BJ (cell line): ENCODE measurements around the gene SLC27A4. TPM values are rescaled to one million over a fixed set of nuclear protein-coding genes. Genes with fewer than 3 reads are reported as not detected.

Experiments
- CTCF ChIA-PET: fragments of 350-600 bp; formaldehyde crosslinking; extraction: SDS; loops from one replicate; lab custom pipeline; 2021; ENCODE audit warnings: antibody characterized with exemption, inconsistent platforms; lab: Yijun Ruan, JAX
- POLR2A ChIA-PET: fragments of 300-600 bp; sonication (Branson Sonifier 250); formaldehyde crosslinking; extraction: SDS; loops from one replicate; lab custom pipeline; 2021; ENCODE audit warnings: antibody characterized with exemption; lab: Charles Lee
- DNase-seq: peaks from one replicate; pipeline ENCODE4 v3.0.0-alpha.2; 2011; ENCODE audit warnings: low read depth
- H3K27me3 ChIP-seq: 2 replicates; pipeline ENCODE4 v1.6.0; 2011; ENCODE audit warnings: low read length; ENCODE audit not compliant: control insufficient read depth, insufficient read depth
- H3K36me3 ChIP-seq: 2 replicates; pipeline ENCODE4 v1.5.1; 2011; ENCODE audit warnings: low read length; ENCODE audit not compliant: control insufficient read depth, insufficient read depth
- H3K4me3 ChIP-seq: 2 replicates; pipeline ENCODE4 v1.5.1; 2011; ENCODE audit warnings: low read depth, mild to moderate bottlenecking, control low read depth, low read length
- CTCF ChIP-seq: IDR thresholded peaks from 2 replicates; pipeline ENCODE4 v1.5.1; 2011; ENCODE audit warnings: low read depth, mild to moderate bottlenecking, control low read depth, inconsistent platforms, low read length, moderate library complexity; ENCODE audit not compliant: insufficient read depth
- polyA plus RNA-seq: library from polyadenylated mRNA; depleted of rRNA; stranded (reverse); fragments of >200 nt; gene quantifications from 2 replicates; pipeline ENCODE4 v1.2.3, GENCODE V29; 2011

The SLC27A4 gene
- polyA plus RNA-seq, 1 experiment: 15.2 TPM

DNA sequence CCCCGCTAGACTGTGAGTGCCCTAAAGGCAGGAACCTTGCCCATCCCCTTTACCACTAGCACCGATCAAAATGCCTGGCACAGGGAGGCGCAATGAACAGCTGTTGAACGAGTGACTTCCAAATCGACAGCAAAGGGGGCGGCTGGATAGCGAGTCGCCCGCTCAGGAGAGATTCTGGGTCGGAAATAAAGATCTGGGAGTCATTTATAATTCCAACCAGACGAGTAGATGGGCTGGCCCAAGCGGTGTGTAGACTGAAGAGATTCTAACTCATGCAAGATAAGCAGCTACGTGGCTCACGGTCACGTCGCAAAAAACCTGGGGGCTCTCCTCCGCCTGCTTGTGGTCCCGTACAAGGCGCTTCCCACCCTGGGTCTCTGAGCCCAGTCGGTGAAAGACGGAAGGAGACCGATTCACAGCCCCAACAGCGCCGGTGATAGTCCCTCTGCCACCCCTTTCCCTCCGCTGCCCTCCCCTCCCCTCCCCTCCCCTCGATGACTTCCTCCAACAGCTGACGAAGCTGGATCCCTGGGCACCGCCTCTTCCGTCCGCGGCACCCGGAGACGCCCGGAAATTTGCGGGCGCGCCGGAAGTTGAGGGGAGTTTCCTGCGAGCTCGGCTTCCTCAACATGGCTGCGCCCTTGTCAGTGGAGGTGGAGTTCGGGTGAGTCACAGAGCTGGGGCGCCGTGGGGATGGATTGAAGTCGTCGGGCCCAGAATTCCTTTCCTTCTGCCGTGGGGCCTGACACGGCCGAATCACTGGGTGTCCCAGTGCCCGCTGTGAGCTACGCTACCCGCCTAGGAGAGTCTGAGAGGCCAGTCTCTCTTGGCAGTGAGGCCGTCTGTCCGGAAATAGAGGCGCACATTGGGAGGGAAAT is 30.7 kb downstream of the SLC27A4 start, which contains the start of gene URM1:
Gene URM1 (plus strand): TSS at position 623 of the 878 bp plus-strand sequence. CDS start 7 bp downstream, at position 630.
- H3K4me3 ChIP-seq: peak within 1 kb of the TSS; percentile 81
- ChIA-PET CTCF (interaction anchor here (0.7 to 4.4 kb wide), 9 partner anchors 9 to 128 kb away, joined by 3 to 22 read pairs (median 6); partner anchors contain the start of gene CERCAM), POLR2A (interaction anchor here (0.6 to 1.5 kb wide), 4 partner anchors 9 to 1452 kb away, joined by 4 to 12 read pairs (median 8); no protein-coding TSS in a partner anchor)
- no peaks in the 10 kb centered on the region for H3K27me3 ChIP-seq
- H3K36me3 ChIP-seq: peaks cover 6% of the 10 kb centered on the region
- peak; percentile 88 for DNase-seq
- TF ChIP-seq CTCF: peak; percentile 29; the same call in 1 of the 2 replicates

- POLR2A ChIA-PET: interaction anchor here (0.6 to 1.5 kb wide), 4 partner anchors 10 to 1451 kb away, joined by 3 to 12 read pairs (median 8); no protein-coding TSS in a partner anchor
- H3K27me3 ChIP-seq: no peaks in the 10 kb centered on the region
- H3K4me3 ChIP-seq: peak overlapping the region; percentile 81
- H3K36me3 ChIP-seq: peaks cover 6% of the 10 kb centered on the region
- no peak for TF ChIP-seq CTCF
- no peak for DNase-seq
- CTCF ChIA-PET: interaction anchor here (1.1 to 3.6 kb wide), 6 partner anchors 9 to 129 kb away, joined by 3 to 22 read pairs (median 6); no protein-coding TSS in a partner anchor
Measured at GRCh38 chr9:128371630-128372117, 31.3 kb downstream of the SLC27A4 start.

- Histone ChIP-seq H3K27me3 (no peaks in the 10 kb centered on the region), H3K36me3 (peaks cover 6% of the 10 kb centered on the region), H3K4me3 (peak overlapping the region; percentile 81)
- CTCF ChIA-PET: interaction anchor here (1.2 to 3.6 kb wide), 4 partner anchors 10 to 77 kb away, joined by 3 to 22 read pairs (median 6); no protein-coding TSS in a partner anchor
- no peak for DNase-seq
- POLR2A ChIA-PET: interaction anchor here (0.6 kb wide), 1 partner anchor 33 kb away, joined by 3 read pairs; no protein-coding TSS in a partner anchor
- no peak for TF ChIP-seq CTCF
Measured at GRCh38 chr9:128372188-128372641, 31.9 kb downstream of the SLC27A4 start.

DNA sequence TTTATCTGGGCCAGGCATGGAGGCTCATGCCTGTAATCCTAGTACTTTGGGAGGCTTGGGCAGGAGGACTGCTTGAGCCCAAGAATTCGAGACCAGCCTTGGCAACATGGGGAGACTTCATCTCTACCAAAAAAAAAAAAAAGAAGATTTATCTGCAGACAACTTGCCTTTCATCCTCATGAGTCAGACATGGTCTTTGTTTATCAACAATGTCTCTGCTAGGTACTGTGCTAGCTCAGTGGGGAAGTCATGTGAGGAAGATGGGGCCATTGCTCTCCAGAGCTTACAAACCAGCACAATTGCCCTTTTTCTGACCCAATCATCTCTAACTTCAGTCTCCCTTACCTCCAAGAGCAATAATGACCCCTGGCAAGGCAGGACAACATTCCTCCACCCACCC is 32.5 kb downstream of the SLC27A4 start:
- no peak for TF ChIP-seq CTCF
- H3K27me3 ChIP-seq: no peaks in the 10 kb centered on the region
- DNase-seq: no peak
- H3K4me3 ChIP-seq: no peak overlapping the region
- CTCF ChIA-PET: interaction anchor here (1.2 to 3.6 kb wide), 2 partner anchors 10 to 29 kb away, joined by 3 to 22 read pairs; no protein-coding TSS in a partner anchor
- H3K36me3 ChIP-seq: peaks cover 6% of the 10 kb centered on the region
- POLR2A ChIA-PET: no interaction called here

DNA sequence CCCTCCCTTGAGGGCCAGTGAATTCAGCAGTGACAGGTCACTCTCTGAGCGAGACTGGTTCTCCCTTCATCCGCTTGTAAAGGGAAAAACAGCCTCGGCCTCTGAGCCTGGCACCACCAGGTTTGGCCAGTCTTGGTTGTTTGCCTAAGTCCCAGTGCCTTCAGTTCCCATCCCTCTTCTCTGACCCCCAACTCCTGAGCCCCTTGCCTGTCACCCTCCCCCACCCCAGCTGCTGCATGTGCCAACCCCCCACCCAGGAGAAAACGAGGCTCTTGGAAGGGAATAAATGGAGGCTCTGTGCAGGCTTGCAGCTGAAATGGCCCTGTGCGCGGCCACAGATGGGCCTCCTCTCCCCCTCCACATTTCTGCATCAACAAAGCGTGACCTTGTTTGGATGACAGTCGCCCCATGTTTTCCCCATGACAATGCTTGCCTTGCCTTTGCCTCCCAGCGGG is 33.9 kb downstream of the SLC27A4 start:
- POLR2A ChIA-PET: no interaction called here
- H3K36me3 ChIP-seq: peaks cover 7% of the 10 kb centered on the region
- TF ChIP-seq CTCF: no peak
- no peak overlapping the region for H3K4me3 ChIP-seq
- no peak for DNase-seq
- no peaks in the 10 kb centered on the region for H3K27me3 ChIP-seq
- CTCF ChIA-PET: interaction anchor here (0.6 kb wide), 1 partner anchor 117 kb away, joined by 4 read pairs; no protein-coding TSS in a partner anchor
